Neutrophil (primary cell): Measurements from ENCODE around the gene MT1B.
"Not testable (repeated sequence)": the region's sequence is repeated elsewhere in the genome, so short reads cannot be mapped to it uniquely, and the experiment has no call there.

Experiments used
- H3K27ac ChIP-seq: fragments of 200-600 bp; sonication (generic); 2 replicates; pipeline ENCODE4 v1.5.1; 2016; ENCODE audit warnings: mild to moderate bottlenecking, moderate library complexity
- H3K27me3 ChIP-seq: fragments of 200-600 bp; sonication (generic); 2 replicates; pipeline ENCODE4 v1.6.0; 2016; ENCODE audit warnings: mild to moderate bottlenecking
- H3K36me3 ChIP-seq: fragments of 200-600 bp; sonication (generic); 2 replicates; pipeline ENCODE4 v1.5.1; 2017
- H3K4me1 ChIP-seq, 2 experiments: fragments of 200-600 bp in 1 of 2; sonication (generic) in 1 of 2; 1 replicate in 1 of 2; 2 replicates in 1 of 2; pipeline versions ENCODE4 v1.5.1 to v1.6.1; 2013 to 2016; ENCODE audit warnings: low read depth in 1 of 2, low read length in 1 of 2, mild to moderate bottlenecking in 1 of 2, moderate library complexity in 1 of 2; ENCODE audit not compliant: control insufficient read depth in 1 of 2, insufficient read depth in 1 of 2
- H3K4me3 ChIP-seq, 2 experiments: fragments of 200-600 bp in 1 of 2; sonication (generic) in 1 of 2; 1 replicate in 1 of 2; 2 replicates in 1 of 2; pipeline ENCODE4 v1.5.1; 2013 to 2016; ENCODE audit warnings: low read depth in 1 of 2, low read length in 1 of 2, mild to moderate bottlenecking in 1 of 2, moderate library complexity in 1 of 2
- H3K9me3 ChIP-seq: fragments of 200-600 bp; sonication (generic); 2 replicates; pipeline ENCODE4 v1.5.1; 2016
- TF ChIP-seq, protein P1 (sequence below): fragments of 200-600 bp; sonication (generic); IDR thresholded peaks from 2 replicates; pipeline ENCODE4 v1.5.1; 2016; ENCODE audit warnings: antibody characterized with exemption

The MT1B gene

DNA sequence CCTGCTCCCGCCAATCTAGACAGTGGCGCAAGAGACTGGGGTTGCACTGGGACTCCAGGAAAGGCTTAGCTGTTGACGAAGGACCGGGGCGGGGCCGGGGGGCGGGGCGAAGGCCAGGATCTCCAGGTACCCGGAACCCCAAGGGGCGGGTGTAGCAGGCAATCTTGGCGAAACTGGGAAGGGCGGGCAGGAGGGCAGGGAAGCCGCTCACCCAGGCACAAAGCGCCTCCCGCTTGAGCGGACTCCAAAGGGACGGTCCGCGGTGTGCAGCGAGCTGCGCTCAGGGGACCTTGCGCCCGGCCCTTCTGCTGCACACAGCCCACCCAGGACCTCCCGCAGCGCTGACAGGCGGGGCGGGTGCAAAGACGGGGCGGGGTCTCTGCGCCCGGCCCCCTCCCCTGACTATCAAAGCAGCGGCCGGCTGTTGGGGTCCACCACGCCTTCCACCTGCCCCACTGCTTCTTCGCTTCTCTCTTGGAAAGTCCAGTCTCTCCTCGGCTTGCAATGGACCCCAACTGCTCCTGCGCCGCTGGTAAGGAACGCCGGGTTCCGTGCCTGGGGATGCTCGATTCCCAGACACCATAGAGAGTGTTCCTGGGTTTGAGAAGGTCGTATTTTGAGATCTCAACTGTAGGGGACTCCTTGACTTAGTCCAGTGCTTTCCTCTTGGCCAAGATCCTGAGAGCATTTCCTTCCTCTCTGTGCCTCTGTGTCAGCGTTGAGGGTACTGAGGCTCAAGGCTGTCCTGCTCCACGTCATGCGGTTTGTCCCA lies 6.1 kb downstream of the MT1B start, which contains the start of gene MT1F:
MT1F (plus strand) TSS at position 405 of the 772 bp plus-strand sequence; CDS start at position 505, 100 bp downstream.
- Histone ChIP-seq H3K4me3 (peak within 1 kb of the TSS; percentile 56 to 72), H3K4me1 (peaks cover 9 to 14% of the 10 kb centered on the region in 2 experiments), H3K27me3 (peaks cover 81% of the 10 kb centered on the region), H3K27ac (no peak within 1 kb of the TSS), H3K9me3 (no peaks in the 10 kb centered on the region), H3K36me3 (no peaks in the 10 kb centered on the region)
- TF ChIP-seq, protein P1, sequence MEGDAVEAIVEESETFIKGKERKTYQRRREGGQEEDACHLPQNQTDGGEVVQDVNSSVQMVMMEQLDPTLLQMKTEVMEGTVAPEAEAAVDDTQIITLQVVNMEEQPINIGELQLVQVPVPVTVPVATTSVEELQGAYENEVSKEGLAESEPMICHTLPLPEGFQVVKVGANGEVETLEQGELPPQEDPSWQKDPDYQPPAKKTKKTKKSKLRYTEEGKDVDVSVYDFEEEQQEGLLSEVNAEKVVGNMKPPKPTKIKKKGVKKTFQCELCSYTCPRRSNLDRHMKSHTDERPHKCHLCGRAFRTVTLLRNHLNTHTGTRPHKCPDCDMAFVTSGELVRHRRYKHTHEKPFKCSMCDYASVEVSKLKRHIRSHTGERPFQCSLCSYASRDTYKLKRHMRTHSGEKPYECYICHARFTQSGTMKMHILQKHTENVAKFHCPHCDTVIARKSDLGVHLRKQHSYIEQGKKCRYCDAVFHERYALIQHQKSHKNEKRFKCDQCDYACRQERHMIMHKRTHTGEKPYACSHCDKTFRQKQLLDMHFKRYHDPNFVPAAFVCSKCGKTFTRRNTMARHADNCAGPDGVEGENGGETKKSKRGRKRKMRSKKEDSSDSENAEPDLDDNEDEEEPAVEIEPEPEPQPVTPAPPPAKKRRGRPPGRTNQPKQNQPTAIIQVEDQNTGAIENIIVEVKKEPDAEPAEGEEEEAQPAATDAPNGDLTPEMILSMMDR = no peak

DNA sequence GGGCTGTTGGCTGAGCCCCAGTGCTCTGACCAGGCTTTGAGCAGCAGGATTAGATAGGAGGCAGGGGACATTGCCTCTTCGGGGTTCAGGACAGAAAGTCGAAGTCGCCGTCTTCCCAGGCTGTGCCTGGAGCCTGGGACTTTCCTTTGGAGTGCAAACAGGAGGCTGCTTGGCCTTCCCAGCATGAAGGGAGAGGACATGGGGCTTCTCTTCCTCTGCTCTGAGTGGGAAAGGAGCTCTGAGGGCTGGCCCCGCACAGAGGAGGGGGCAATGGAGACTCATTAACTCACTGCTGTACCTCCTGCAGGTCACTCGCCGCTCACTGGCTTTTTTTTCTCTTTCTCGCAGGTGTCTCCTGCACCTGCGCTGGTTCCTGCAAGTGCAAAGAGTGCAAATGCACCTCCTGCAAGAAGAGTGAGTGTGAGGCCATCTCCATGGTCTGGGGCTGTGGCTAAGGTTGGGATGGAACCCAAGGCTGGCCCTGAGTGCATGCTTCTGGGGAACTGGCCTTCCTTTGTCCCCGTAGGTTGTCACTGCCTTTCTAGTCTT lies 6.7 kb downstream of the MT1B start:
- H3K4me1 ChIP-seq = peaks cover 9 to 14% of the 10 kb centered on the region in 2 experiments
- TF ChIP-seq, protein P1 = no peak
- no peaks in the 10 kb centered on the region for H3K9me3 ChIP-seq
- H3K36me3 ChIP-seq = no peaks in the 10 kb centered on the region
- H3K27ac ChIP-seq = no peak overlapping the region
- H3K27me3 ChIP-seq = peaks cover 81% of the 10 kb centered on the region
- peak overlapping the region; percentile 56 to 72 for H3K4me3 ChIP-seq

DNA sequence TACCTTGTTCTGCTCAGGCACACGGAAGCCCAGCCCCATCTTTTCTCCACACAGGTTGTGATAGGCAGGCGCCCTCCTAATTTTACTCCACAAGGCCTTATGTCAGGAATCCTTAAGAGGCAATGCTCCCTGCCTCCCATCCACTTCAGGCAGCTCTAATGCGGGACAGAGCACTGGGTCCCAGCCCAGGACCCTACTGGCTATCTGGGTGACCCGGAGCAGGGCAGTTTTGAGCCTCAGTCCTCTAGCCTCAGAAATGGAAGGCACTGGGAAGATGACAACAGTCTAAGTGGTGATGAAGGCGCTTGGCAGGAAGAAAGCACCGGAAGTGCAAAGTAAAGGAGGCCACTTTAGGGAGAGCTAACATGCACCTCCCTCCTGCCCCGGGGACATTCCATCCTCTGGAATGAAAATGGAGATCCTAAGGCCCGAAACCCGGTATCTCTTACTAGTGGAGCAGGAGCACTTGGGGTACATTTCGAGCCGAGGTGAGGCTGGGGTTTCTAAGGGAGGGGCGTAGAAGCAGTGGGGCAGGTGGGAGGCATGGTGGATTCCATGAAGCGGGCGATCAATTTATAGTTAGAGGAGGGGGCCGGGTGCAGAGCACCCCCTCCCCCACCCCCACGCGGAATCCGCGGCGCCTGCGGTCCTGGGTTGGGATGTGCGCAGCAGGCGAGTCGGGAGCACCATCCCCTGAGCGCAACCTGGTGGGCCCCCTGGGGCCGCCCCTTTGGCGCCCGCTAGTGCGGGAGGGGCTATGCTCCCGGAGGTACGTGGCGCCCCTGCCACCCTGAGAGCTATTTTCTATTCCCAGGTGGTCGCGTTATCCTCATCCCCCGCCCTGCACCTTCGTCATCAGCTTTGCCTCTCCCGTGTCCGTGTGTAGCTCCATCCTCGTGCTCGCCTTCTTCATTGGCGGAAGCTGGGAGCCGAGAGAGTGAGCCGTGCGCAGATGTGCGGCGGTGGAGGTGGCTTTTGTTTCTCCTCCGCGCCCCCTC lies 11.0 kb downstream of the MT1B start:
- H3K27ac ChIP-seq = no peak overlapping the region
- H3K4me3 ChIP-seq = no peak overlapping the region

DNA sequence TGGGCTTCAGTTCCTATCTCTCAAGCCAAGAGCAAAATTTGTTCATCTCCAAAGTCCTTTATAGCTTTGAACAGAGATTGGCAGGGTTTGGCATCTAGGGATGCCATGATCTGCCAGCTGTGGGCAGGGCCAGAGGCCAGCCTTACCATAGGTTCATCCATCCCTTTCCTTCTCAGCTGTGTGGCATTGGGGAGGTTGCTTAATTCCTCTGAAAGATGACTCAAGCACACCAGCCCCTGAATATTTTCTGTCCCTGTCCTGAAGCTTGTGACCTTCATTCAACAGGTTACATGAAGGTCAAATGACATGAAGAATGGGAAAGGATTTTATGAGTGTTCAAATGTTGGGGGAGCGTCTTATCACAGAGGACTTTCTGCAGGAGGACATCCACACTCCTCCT lies 12.8 kb downstream of the MT1B start:
- H3K27me3 ChIP-seq = peaks cover 98% of the 10 kb centered on the region
- TF ChIP-seq, protein P1 = no peak
- H3K4me1 ChIP-seq = no peaks in the 10 kb centered on the region
- H3K36me3 ChIP-seq = no peaks in the 10 kb centered on the region
- H3K4me3 ChIP-seq = no peak overlapping the region
- H3K9me3 ChIP-seq = no peaks in the 10 kb centered on the region
- H3K27ac ChIP-seq = no peak overlapping the region

More for the DNA sequence above, 11.0 kb downstream of the MT1B start:
- H3K4me1 ChIP-seq = peaks cover 8 to 10% of the 10 kb centered on the region in 2 experiments
- H3K9me3 ChIP-seq = no peaks in the 10 kb centered on the region
- H3K27me3 ChIP-seq = peaks cover 89% of the 10 kb centered on the region
- H3K36me3 ChIP-seq = no peaks in the 10 kb centered on the region
- TF ChIP-seq, protein P1 = no peak

DNA sequence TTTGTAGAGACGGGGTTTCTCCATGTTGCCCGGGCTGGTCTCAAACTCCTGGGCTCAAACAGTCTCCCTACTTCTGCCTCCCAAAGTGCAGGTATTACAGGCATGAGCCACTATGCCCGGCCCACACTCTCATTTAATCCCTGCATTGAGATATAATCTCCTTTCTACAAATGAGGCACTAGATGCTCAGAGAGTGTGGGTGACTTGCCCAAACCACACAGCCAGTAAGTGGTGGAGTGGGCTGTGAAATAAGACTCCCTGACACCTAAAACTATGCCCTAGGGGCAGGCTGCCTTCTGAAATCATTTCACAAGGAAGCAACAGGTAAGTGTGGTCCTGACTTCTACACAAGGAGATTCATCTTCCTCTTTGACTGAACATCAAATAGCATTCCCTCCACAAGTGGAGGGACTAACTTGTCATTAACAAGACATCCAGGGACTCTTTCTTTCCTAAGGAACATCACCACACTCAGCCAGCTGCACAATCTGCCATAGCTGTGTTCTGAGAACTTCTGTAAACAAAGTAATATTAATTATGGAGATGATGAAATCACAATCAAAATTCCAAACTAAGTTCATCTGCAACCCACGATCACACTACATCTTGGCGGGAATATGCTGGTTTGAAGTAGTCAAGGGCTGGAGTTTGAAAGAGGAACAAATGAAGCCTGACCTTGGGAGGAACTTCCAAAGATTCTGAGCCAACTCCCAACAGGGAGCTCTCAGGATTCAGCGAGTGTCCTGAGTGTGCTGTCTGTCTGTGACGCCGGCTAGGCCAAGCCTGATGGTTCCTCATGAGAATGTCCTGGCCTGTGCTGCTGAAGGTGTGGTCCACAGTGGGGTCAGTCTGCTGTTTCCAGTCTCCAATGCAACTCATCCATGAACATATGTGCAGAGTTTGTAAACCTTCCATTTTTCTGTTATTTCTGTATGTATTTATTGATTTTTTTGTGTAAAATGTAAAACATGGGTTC lies 13.9 kb downstream of the MT1B start:
- H3K27me3 ChIP-seq = peaks cover 100% of the 10 kb centered on the region
- H3K4me1 ChIP-seq, H3K27ac ChIP-seq, H3K4me3 ChIP-seq, H3K9me3 ChIP-seq, H3K36me3 ChIP-seq: not testable (repeated sequence)
